CD4-positive, alpha-beta T cell treated with Interleukin-17A for 4 hours (primary cell): ENCODE data around the gene EPB42.
"Not testable (repeated sequence)": the region's sequence is repeated elsewhere in the genome, so short reads cannot be mapped to it uniquely, and the experiment has no call there.

Experiments
- DNase-seq: peaks from one replicate; pipeline ENCODE4 v3.0.0-alpha.2; 2020; ENCODE audit warnings: mixed read lengths

Gene EPB42

GRCh38 chr15:43239732-43240491, 19.1 kb upstream of the EPB42 start:
- no peak for DNase-seq

- DNase-seq, result no peak
These were observed 17.9 kb upstream of the EPB42 start for GRCh38 chr15:43238671-43239131.

GRCh38 chr15:43237842-43238470, 17.1 kb upstream of the EPB42 start:
- no peak for DNase-seq

DNA sequence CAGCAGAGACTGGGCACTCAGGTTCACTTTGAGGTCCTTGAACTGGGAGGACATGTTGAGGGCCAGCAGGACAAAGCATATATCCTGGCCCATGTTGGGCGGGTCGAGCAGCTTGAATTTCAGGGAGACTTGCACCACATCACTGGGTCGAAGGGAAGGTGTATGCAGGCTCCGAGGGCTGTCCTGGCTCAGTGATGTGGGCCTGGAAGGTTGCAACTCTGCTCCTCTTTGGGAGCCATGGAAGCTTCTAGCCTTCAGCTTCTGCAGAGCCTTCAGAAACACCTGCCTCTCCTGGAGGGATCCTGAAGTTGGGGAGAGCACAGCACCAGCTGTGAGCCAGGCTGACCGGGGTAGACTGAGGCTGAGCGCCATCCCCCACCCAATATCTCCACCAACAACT, 14.7 kb upstream of the EPB42 start:
- no peak for DNase-seq

GRCh38 chr15:43232289-43232874, 11.6 kb upstream of the EPB42 start:
- no peak for DNase-seq

DNA sequence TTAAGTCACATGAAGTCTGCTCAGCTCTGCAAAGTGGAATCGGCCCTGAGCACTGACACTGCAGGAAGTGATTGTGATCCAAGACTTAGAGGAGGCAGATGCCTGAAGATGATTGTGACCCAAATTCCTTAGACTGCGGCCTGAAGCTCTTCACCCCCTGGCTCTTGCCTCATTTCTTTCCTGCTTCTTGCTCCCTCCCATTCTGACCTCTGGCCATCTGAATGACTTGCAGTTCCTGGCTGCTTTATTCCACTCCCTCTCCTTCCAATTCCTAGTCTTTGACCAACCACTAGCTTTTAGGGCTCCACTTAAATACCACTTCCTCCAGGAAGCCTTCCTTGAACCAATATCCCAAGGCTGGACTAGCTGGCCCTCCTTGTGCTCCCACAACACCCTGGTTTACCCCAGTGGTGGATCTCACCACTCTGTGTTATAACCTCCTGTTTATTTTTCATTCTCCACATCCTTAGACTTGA, 9.9 kb upstream of the EPB42 start:
- no peak for DNase-seq

DNA sequence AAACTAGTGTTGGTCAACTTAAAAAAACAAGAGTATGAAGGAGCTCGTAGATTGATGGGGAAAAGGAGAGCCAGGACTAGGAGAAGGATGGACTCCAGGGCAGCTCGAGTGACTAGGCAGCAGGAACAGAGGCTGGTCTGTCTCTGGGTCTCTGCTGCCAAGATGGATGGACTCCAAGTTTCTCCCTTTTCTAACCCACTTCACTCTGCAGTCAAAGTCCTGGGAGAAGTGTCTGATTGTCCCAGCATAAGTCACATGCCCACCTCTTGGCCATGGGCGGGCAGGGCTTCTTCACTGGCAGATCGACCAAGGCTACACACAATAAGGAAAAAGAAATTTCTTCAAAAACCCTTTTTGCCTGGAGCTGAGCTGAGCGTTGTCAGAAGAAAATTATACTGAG, 9.2 kb upstream of the EPB42 start:
- no peak for DNase-seq

DNA sequence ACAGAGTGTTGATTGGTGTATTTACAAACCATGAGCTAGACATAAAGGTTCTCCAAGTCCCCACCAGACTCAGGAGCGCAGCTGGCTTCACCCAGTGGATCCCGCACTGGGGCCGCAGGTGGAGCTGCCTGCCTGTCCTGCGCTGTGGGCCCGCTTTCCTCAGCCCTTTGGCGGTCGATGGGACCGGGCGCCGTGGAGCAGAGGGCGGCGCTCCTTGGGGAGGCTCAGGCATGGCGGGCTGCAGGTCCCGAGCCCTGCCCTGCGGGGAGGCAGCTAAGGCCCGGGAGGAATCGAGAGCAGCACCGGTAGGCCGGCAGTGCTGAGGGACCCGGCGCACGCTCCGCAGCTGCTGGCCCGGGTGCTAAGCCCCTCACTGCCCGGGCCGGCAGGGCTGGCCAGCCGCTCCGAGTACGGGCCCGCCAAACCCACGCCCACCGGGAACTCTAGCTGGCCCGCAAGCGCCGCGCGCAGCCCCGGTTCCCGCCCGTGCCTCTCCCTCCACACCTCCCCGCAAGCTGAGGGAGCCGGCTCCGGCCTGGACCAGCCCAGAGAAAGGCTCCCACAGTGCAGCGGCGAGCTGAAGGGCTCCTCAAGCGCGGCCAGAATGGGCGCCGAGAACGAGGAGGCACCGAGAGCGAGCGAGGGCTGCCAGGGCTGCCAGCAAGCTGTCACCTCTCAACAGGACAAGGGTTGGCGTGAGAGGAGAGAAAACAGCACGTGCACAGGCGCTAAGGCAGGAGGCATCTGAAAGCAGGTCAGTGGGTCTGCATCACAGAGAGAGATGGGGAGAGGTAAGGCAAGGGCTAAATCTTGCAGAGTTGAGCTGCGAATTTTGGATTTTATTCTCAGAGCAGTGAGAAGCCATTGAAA, 5.9 kb upstream of the EPB42 start:
- DNase-seq, result no peak

- DNase-seq, result not testable (repeated sequence)
These were observed 5.1 kb upstream of the EPB42 start for GRCh38 chr15:43225950-43226255.

GRCh38 chr15:43225201-43225949, 4.6 kb upstream of the EPB42 start:
- peak; percentile 45 for DNase-seq

DNA sequence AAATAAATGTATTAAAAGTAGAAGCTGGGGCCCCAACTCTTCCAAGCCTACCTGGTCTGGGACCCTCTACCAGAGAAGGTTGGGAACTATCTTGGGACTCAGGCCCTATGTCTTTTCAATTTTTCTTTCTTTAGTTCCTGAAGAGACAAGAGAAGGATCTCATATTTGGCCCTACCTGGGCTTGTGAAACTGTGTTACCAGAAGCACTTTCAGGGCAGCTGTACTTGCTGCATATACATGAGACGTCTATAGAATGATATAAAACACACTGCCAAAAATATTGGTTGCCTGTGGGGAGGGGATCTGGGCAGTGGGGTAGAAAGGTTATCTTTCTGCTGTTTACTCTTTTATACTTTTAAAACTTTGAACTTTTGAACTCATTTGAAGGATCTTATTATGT, 604 bp upstream of the EPB42 start:
- DNase-seq, result no peak

- no peak for DNase-seq
These were observed 589 bp downstream of the EPB42 start for GRCh38 chr15:43219929-43220928.

GRCh38 chr15:43218908-43219706, 1.7 kb downstream of the EPB42 start:
- DNase-seq, result no peak

DNA sequence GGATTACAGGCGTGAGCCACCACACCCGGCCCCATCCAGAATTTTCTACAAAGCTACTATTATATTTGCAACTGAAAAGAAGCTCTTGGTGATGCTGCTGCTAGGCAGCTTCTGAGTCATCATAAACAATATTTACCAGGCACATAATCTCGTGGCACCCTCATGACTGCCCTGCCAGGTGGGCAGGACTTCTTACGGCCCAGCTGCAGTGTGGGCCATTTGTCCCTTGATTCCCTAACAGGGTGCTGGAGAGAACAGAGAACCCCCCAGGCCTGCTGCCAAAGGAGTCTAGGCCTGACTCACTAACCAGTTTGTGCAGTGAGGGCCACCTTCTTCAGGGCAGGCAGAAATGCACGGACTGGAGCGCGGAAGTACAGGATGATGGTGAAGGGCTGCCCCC, 4.9 kb downstream of the EPB42 start:
- no peak for DNase-seq

GRCh38 chr15:43214592-43215295, 6.1 kb downstream of the EPB42 start:
- no peak for DNase-seq

DNA sequence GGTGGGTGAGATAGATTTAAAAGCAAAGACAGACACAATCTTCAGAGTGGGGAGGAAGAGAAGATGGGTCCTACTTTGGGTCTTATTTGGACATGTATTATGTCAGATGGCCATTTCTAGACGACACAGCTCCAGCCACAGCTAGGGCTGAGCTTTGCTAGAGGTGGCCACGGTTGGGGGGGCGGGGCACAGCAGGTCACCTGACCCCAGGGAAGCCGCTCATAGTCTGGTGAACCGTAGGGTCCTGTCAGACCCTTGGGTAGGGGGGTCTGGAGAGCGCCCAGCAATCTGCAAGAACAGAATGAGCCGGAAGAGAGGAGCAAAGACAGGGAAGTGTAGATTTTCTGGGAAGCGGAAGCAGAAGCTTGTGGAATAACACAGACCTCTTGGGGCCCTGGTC, 6.6 kb downstream of the EPB42 start:
- DNase-seq, result no peak

GRCh38 chr15:43213466-43213865, 7.4 kb downstream of the EPB42 start:
- DNase-seq, result no peak

GRCh38 chr15:43212951-43213350, 7.9 kb downstream of the EPB42 start:
- no peak for DNase-seq

DNA sequence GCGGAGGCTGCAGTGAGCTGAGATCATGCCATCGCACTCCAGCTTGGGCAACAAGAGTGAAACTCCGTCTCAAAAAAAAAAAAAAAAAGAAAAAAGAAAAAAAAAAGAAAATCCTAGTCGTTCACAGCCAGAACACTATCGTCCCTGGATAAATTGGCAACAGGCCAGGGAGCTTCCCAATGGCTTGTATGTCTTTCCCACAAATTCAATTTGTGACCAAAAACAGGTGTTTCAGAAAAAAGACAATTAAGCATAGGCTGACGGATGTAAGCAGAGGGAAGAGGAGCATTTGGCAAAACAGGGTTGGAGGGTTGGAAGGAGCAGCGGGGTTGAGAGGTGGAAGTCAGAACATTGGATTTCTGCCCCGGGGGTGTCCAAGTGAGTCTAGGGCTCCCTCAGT, 8.5 kb downstream of the EPB42 start:
- no peak for DNase-seq
